Gastrocnemius medialis (tissue), 4 donors: ENCODE data around the gene AFF3. TPM values are rescaled to one million over a fixed set of nuclear protein-coding genes. Genes with fewer than 3 reads are reported as not detected.

Experiments used
- ATAC-seq, 2 donors: fragments of 150-250 bp; one replicate each; pipeline ENCODE4 v1.9.1; 2016
- DNase-seq, 2 donors: peaks; one replicate each; pipeline ENCODE4 v3.0.0-alpha.2; 2019
- H3K27ac ChIP-seq, 4 donors: fragments of 200-600 bp; sonication (generic); 1 replicate in 1 of 4; 2 replicates in 3 of 4; pipeline ENCODE4 v1.5.1; 2016 to 2018; ENCODE audit warnings: mild to moderate bottlenecking in 2 of 4, moderate library complexity in 1 of 4
- H3K27me3 ChIP-seq, 3 donors: fragments of 200-600 bp; sonication (generic) in 2 of 3; 1 replicate in 1 of 3; 2 replicates in 2 of 3; pipeline versions ENCODE4 v1.5.1 to v1.6.0; 2016 to 2019; ENCODE audit warnings: mild to moderate bottlenecking in 1 of 3, moderate library complexity in 1 of 3
- H3K36me3 ChIP-seq, 2 donors: fragments of 200-600 bp; sonication (generic) in 1 of 2; one replicate each; pipeline ENCODE4 v1.5.1; 2017 to 2018
- H3K4me1 ChIP-seq, 2 donors: fragments of 200-600 bp; sonication (generic) in 1 of 2; one replicate each; pipeline ENCODE4 v1.5.1; 2016 to 2017; ENCODE audit warnings: mild to moderate bottlenecking in 2 of 2
- H3K4me3 ChIP-seq, 4 donors: fragments of 200-600 bp; sonication (generic) in 3 of 4; 1 replicate in 1 of 4; 2 replicates in 3 of 4; pipeline ENCODE4 v1.5.1; 2016 to 2019; ENCODE audit warnings: mild to moderate bottlenecking in 2 of 4
- H3K9me3 ChIP-seq, 3 donors: fragments of 200-600 bp; sonication (generic) in 2 of 3; 1 replicate in 1 of 3; 2 replicates in 2 of 3; pipeline ENCODE4 v1.5.1; 2016 to 2019
- CTCF ChIP-seq, 5 experiments: fragments of 450-650 bp in 3 of 5; fragments of 200-600 bp in 2 of 5; sonication (generic) in 2 of 5; IDR thresholded peaks in 4 of 5; conservative IDR thresholded peaks in 1 of 5; 1 replicate in 4 of 5; 2 replicates in 1 of 5; pipeline ENCODE4 v1.5.1; 2016 to 2019; ENCODE audit warnings: antibody characterized with exemption in 5 of 5, mild to moderate bottlenecking in 3 of 5, moderate library complexity in 3 of 5
- POLR2A ChIP-seq, 2 donors: fragments of 450-650 bp; IDR thresholded peaks; one replicate each; pipeline ENCODE4 v1.6.1; 2017; ENCODE audit warnings: antibody characterized with exemption in 2 of 2, mild to moderate bottlenecking in 2 of 2, moderate library complexity in 2 of 2
- in situ Hi-C, 4 donors: fragments of 200-750 bp; cut with MboI; loops; one replicate each; pipeline versions ENCODE4 v1.15.0 to v1.8.0; 2017; ENCODE audit warnings: low sequenced_read_pairs in 4 of 4
- intact Hi-C: fragments of 100-400 bp; cut with DNase I; formaldehyde crosslinking; loops from one replicate; pipeline ENCODE4 v1.15.1; 2023; ENCODE audit warnings: low total_unique reads
- total RNA-seq, 4 donors: library from RNA; depleted of rRNA; stranded (reverse); fragments of >200 nt; gene quantifications; one replicate each; pipeline versions ENCODE4 v1.1.0 to v1.2.3, GENCODE V29; 2016

The AFF3 gene
- total RNA-seq, 4 donors from 2014 or later, result 0.22 to 0.55 (median 0.47) TPM

DNA sequence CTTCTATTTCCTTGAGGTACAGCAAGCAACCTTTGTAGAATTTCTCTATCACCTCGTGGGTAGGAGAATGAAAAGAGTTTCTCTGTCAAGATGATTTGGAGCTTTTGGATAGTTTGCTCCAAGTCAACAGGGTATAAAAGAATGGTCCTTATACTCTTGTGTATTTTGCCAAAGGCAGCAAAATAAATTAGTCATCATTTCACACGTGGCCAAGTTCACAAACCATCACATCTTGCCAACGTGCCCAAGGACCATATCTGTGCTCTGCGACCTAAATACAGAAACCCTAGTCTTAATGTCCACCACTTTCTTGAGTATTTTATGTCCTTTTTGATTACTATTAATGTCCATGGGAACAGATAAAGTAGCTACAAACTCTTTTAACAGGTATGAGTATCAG is 262.9 kb downstream of the AFF3 start:
- no peak for ATAC-seq
- H3K27me3 ChIP-seq, result no peaks in the 10 kb centered on the region
- DNase-seq, result no peak
- intact Hi-C loops, result no loop called here
- H3K36me3 ChIP-seq, result no peaks in the 10 kb centered on the region
- no peak overlapping the region for H3K4me3 ChIP-seq
- in situ Hi-C loops, result no loop called here
- no peaks in the 10 kb centered on the region for H3K9me3 ChIP-seq
- H3K4me1 ChIP-seq, result no peaks in the 10 kb centered on the region
- TF ChIP-seq POLR2A (IDR thresholded peaks at IDR 0.05) (no peak), CTCF (IDR thresholded peaks at IDR 0.05 in 4 of 5, conservative IDR thresholded peaks at IDR 0.05 in 1 of 5) (no peak)
- H3K27ac ChIP-seq, result no peak overlapping the region

GRCh38 chr2:99878581-99879350 is 263.6 kb downstream of the AFF3 start:
- no peaks in the 10 kb centered on the region for H3K27me3 ChIP-seq
- DNase-seq (no peak), ATAC-seq (no peak)
- TF ChIP-seq CTCF (IDR thresholded peaks at IDR 0.05 in 4 of 5, conservative IDR thresholded peaks at IDR 0.05 in 1 of 5) (no peak), POLR2A (IDR thresholded peaks at IDR 0.05) (no peak)
- in situ Hi-C loops (no loop called here), intact Hi-C loops (no loop called here)
- no peak overlapping the region for H3K4me3 ChIP-seq
- no peaks in the 10 kb centered on the region for H3K9me3 ChIP-seq
- no peak overlapping the region for H3K27ac ChIP-seq
- no peaks in the 10 kb centered on the region for H3K36me3 ChIP-seq
- no peaks in the 10 kb centered on the region for H3K4me1 ChIP-seq

DNA sequence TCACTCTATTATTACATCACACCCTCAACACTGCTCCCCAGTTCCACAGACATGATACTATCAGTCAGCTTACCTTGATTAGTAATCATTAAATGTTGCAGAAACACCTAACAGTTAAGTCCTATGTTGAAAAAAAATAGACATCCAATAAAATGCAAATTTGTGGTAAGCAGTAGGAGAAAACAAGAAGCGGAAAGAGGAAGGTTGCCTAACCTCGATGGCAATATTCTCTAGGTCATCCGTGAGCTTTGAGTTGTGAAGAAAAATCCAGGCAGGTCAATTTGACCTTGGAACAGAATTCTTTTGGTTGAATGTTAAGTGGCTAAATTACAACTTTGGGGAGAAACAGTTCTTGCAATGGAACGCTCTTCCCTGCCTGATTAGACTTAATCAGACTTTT is 264.4 kb downstream of the AFF3 start:
- DNase-seq (no peak), ATAC-seq (no peak)
- no peaks in the 10 kb centered on the region for H3K9me3 ChIP-seq
- no peaks in the 10 kb centered on the region for H3K27me3 ChIP-seq
- in situ Hi-C loops, result no loop called here
- H3K27ac ChIP-seq, result no peak overlapping the region
- intact Hi-C loops, result no loop called here
- H3K4me3 ChIP-seq, result no peak overlapping the region
- no peak for TF ChIP-seq CTCF (IDR thresholded peaks at IDR 0.05 in 4 of 5, conservative IDR thresholded peaks at IDR 0.05 in 1 of 5)
- no peak for TF ChIP-seq POLR2A (IDR thresholded peaks at IDR 0.05)
- H3K36me3 ChIP-seq, result no peaks in the 10 kb centered on the region
- H3K4me1 ChIP-seq, result no peaks in the 10 kb centered on the region

DNA sequence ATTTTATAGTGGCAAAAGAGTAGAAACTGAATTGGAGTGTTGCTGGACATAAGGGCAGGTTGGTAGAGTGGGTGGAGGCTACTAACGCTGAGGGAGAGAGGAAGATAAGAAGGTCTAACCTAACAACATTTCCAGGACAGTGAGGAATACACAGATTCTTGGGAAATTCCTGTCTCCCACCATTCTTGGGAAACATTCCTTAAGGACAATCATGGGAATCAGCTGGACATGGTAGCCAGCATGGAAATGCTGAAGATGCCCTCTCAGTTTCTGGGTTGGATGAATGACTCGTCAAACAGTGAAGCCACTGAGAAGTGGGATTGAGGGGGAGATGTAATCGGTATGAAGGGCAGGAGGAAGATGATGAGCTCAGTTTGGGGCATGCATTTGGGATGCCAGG is 265.4 kb downstream of the AFF3 start:
- Histone ChIP-seq H3K27me3 (no peaks in the 10 kb centered on the region), H3K4me3 (no peak overlapping the region), H3K9me3 (no peaks in the 10 kb centered on the region), H3K36me3 (no peaks in the 10 kb centered on the region), H3K27ac (no peak overlapping the region), H3K4me1 (no peaks in the 10 kb centered on the region)
- TF ChIP-seq POLR2A (IDR thresholded peaks at IDR 0.05) (no peak), CTCF (IDR thresholded peaks at IDR 0.05 in 4 of 5, conservative IDR thresholded peaks at IDR 0.05 in 1 of 5) (no peak)
- no peak for ATAC-seq
- no peak for DNase-seq
- in situ Hi-C loops, result no loop called here
- intact Hi-C loops, result no loop called here
